GM12878 (cell line): Measurements from ENCODE around the gene CHRNE.

Experiments used
- CTCF ChIP-seq, 3 experiments: IDR thresholded peaks in 2 of 3; conservative IDR thresholded peaks in 1 of 3; 2 replicates each; pipeline ENCODE4 v1.5.1; 2011; ENCODE audit warnings: low read depth in 3 of 3, low read length in 3 of 3, mild to moderate bottlenecking in 3 of 3, control low read depth in 2 of 3, moderate library complexity in 2 of 3, inconsistent platforms in 1 of 3, mixed read lengths in 1 of 3; ENCODE audit not compliant: control insufficient read depth in 2 of 3, insufficient read depth in 1 of 3; ENCODE audit errors: extremely low read depth in 1 of 3
- RBBP5 ChIP-seq: fragments of 200-600 bp; sonication (generic); conservative IDR thresholded peaks from 2 replicates; pipeline ENCODE4 v1.6.1; 2016
- TCF12 ChIP-seq: IDR thresholded peaks from 2 replicates; pipeline ENCODE4 v1.6.1; 2011; ENCODE audit warnings: low read depth, mild to moderate bottlenecking, low read length

- TF ChIP-seq TCF12 (no peak), CTCF (IDR thresholded peaks at IDR 0.05 in 2 of 3, conservative IDR thresholded peaks at IDR 0.05 in 1 of 3; ENCODE audit: control insufficient read depth in 2 of 3, extremely low read depth in 1 of 3, insufficient read depth in 1 of 3, low read depth in 3 of 3, low read length in 3 of 3) (no peak), RBBP5 (no peak)
These were observed 32.0 kb downstream of the CHRNE start for GRCh38 chr17:4870855-4871254.
